Neuron (in vitro differentiated cells): ENCODE measurements around the gene NAALADL1.
A peak's percentile ranks its signal among the peaks of the same experiment; 100 is the strongest.
"Not testable (repeated sequence)": the region's sequence is repeated elsewhere in the genome, so short reads cannot be mapped to it uniquely, and the experiment has no call there.

Experiments
- H2AFZ ChIP-seq: one replicate; pipeline ENCODE4 v1.6.1; 2013; ENCODE audit warnings: low read depth, mild to moderate bottlenecking, inconsistent platforms, low read length, moderate library complexity
- H3K27me3 ChIP-seq: one replicate; pipeline ENCODE4 v1.6.1; 2013; ENCODE audit warnings: low read length; ENCODE audit not compliant: insufficient read depth
- H3K36me3 ChIP-seq: one replicate; pipeline ENCODE4 v1.6.1; 2013; ENCODE audit warnings: low read length; ENCODE audit not compliant: insufficient read depth
- H3K4me1 ChIP-seq: one replicate; pipeline ENCODE4 v1.6.1; 2013; ENCODE audit warnings: low read length; ENCODE audit not compliant: insufficient read depth
- H3K4me3 ChIP-seq: 2 replicates; pipeline ENCODE4 v1.5.1; 2013; ENCODE audit warnings: mild to moderate bottlenecking, low read length, moderate library complexity
- H3K9me3 ChIP-seq: one replicate; pipeline ENCODE4 v1.6.1; 2013; ENCODE audit warnings: low read length

The NAALADL1 gene

GRCh38 chr11:65013130-65013887, 45.0 kb downstream of the NAALADL1 start:
- Histone ChIP-seq H3K9me3 (no peaks in the 10 kb centered on the region), H3K4me1 (peaks cover 4% of the 10 kb centered on the region), H3K36me3 (peaks cover 3% of the 10 kb centered on the region), H3K27me3 (no peaks in the 10 kb centered on the region), H2AFZ (peak overlapping the region; percentile 64), H3K4me3 (peak overlapping the region; percentile 68)

- H3K4me1 ChIP-seq: peaks cover 4% of the 10 kb centered on the region
- H3K27me3 ChIP-seq: peaks cover 4% of the 10 kb centered on the region
- H2AFZ ChIP-seq: no peak overlapping the region
- H3K4me3 ChIP-seq: no peak overlapping the region
- no peaks in the 10 kb centered on the region for H3K36me3 ChIP-seq
- H3K9me3 ChIP-seq: no peaks in the 10 kb centered on the region
These were observed 49.5 kb downstream of the NAALADL1 start for GRCh38 chr11:65008873-65009272.

GRCh38 chr11:65008016-65008415, 50.3 kb downstream of the NAALADL1 start:
- H3K4me3 ChIP-seq: no peak overlapping the region
- H3K36me3 ChIP-seq: no peaks in the 10 kb centered on the region
- peaks cover 4% of the 10 kb centered on the region for H3K27me3 ChIP-seq
- no peaks in the 10 kb centered on the region for H3K9me3 ChIP-seq
- H3K4me1 ChIP-seq: peaks cover under 1% of the 10 kb centered on the region
- H2AFZ ChIP-seq: no peak overlapping the region

GRCh38 chr11:65003968-65004367, 54.4 kb downstream of the NAALADL1 start:
- H3K36me3 ChIP-seq, H3K4me1 ChIP-seq, H3K9me3 ChIP-seq, H3K4me3 ChIP-seq, H2AFZ ChIP-seq, H3K27me3 ChIP-seq: not testable (repeated sequence)

DNA sequence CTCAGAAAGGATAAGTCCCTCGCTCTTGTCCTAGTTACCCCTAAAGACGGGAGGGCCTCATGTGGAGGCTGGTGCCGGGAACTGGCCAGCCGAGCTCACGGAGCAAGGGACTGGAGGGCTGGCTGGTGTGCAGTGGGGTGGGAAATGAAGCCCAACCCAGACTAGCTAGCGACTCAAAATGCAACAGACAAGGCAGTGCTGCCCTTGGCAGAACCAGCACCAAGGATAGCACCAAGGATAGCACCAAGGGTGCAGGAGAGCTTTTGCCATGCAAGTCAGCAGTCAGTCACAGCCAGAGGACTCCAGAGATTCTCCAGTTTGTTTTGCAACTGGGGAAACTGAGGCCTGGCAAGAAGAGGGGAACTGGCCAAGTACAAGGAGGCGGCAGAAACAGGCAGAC, 55.1 kb downstream of the NAALADL1 start:
- no peak overlapping the region for H3K4me3 ChIP-seq
- no peaks in the 10 kb centered on the region for H3K9me3 ChIP-seq
- peaks cover 4% of the 10 kb centered on the region for H3K27me3 ChIP-seq
- H3K36me3 ChIP-seq: no peaks in the 10 kb centered on the region
- no peak overlapping the region for H2AFZ ChIP-seq
- H3K4me1 ChIP-seq: no peaks in the 10 kb centered on the region

GRCh38 chr11:65002706-65003105, 55.6 kb downstream of the NAALADL1 start:
- H3K4me1 ChIP-seq: no peaks in the 10 kb centered on the region
- no peak overlapping the region for H2AFZ ChIP-seq
- no peaks in the 10 kb centered on the region for H3K9me3 ChIP-seq
- no peak overlapping the region for H3K4me3 ChIP-seq
- no peaks in the 10 kb centered on the region for H3K36me3 ChIP-seq
- peaks cover 4% of the 10 kb centered on the region for H3K27me3 ChIP-seq

DNA sequence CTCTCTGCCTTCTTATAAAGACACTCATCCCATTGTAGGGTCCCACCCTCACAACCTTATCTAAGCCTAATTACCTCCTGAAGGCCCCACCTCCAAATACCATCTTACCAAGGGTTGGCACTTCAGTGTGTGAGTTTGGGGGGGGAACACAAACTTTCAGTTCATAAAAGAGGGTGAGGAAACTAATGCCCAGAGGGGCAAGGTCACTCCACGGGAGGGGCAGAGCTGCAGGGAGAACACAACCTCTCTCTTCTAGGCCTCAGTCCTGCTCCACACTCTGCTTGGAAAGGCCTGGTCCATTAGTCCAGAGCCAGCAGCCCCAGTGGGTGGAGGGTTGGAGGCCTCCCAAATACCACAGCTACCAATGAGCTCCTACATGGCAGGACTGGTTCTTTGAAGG, 58.9 kb downstream of the NAALADL1 start:
- Histone ChIP-seq H3K36me3 (no peaks in the 10 kb centered on the region), H3K4me1 (no peaks in the 10 kb centered on the region), H3K27me3 (no peaks in the 10 kb centered on the region), H2AFZ (no peak overlapping the region), H3K4me3 (no peak overlapping the region), H3K9me3 (no peaks in the 10 kb centered on the region)

DNA sequence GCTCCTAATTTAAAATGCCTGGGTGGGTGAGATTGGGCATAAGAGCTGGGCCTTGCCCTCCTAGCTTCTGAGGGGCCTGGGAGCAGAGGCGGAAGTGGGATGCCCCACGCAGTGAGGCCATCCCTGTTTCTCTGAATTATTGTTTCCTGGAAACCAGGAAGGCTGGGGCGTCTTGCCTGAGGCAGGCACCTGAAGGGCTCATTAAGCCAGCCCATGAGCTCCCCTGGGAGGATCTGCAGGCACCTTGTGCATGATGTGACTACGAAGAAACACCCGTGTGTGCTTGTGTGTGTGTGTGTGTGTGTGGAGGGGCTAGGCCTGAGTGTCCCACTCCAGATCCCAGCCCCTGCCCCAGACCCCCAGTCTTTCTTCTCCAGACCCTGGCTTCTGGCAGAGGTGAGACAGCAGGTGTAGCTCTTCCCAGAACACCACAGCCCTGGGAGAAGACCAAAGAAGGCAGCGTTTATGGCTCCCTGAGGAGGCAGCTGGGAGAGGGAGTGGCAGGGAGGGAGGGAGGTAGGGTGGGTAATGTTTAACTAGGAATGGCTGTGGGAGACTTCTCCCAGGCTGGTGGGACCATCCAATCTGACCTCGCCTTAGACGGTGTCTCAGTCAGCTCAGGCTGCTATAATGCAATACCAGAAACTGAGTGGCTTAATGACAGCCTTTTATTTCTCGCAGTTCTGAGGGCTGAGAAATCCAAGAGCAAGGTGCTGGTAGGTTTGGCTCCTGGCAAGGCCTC, 59.5 kb downstream of the NAALADL1 start:
- no peak overlapping the region for H2AFZ ChIP-seq
- no peaks in the 10 kb centered on the region for H3K4me1 ChIP-seq
- H3K9me3 ChIP-seq: no peaks in the 10 kb centered on the region
- H3K4me3 ChIP-seq: no peak overlapping the region
- H3K27me3 ChIP-seq: no peaks in the 10 kb centered on the region
- H3K36me3 ChIP-seq: no peaks in the 10 kb centered on the region

GRCh38 chr11:64998141-64998540, 60.2 kb downstream of the NAALADL1 start:
- Histone ChIP-seq H3K4me3 (no peak overlapping the region), H3K27me3 (no peaks in the 10 kb centered on the region)

GRCh38 chr11:64996710-64997380, 61.5 kb downstream of the NAALADL1 start, which contains the start of gene BATF2:
Gene BATF2 (minus strand): TSS chr11:64996971. CDS start chr11:64996914, 57 bp downstream.
- no peaks in the 10 kb centered on the region for H3K27me3 ChIP-seq
- H3K36me3 ChIP-seq: no peaks in the 10 kb centered on the region
- no peaks in the 10 kb centered on the region for H3K9me3 ChIP-seq
- H3K4me3 ChIP-seq: no peak within 1 kb of the TSS
- peak within 1 kb of the TSS; percentile 14 for H2AFZ ChIP-seq
- H3K4me1 ChIP-seq: no peaks in the 10 kb centered on the region

More at GRCh38 chr11:64998141-64998540, 60.2 kb downstream of the NAALADL1 start:
- no peaks in the 10 kb centered on the region for H3K4me1 ChIP-seq
- no peaks in the 10 kb centered on the region for H3K36me3 ChIP-seq
- H2AFZ ChIP-seq: no peak overlapping the region
- no peaks in the 10 kb centered on the region for H3K9me3 ChIP-seq

DNA sequence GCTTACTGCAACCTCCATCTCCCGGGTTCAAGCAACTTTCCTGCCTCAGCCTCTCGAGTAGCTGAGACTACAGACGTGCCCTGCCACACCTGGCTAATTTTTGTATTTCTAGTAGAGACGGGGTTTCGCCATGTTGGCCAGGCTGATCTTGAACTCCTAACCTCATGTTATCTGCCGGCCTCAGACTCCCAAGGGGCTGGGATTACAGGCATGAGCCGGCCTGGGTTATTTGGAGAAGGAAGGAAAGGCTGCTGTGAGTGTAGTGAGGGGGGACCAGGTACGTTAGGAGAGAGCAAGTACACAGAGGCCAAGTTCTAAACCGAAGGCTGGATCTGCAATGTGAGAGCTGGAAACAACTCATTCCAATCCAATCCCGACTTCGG, 62.0 kb downstream of the NAALADL1 start:
- no peaks in the 10 kb centered on the region for H3K36me3 ChIP-seq

More for the DNA sequence above, 62.0 kb downstream of the NAALADL1 start:
- no peak overlapping the region for H3K4me3 ChIP-seq
- H3K9me3 ChIP-seq: no peaks in the 10 kb centered on the region
- H2AFZ ChIP-seq: peak overlapping the region; percentile 14
- no peaks in the 10 kb centered on the region for H3K4me1 ChIP-seq
- no peaks in the 10 kb centered on the region for H3K27me3 ChIP-seq
